ENCODE data around the gene DCXR. TPM values are rescaled to one million over a fixed set of nuclear protein-coding genes. Genes with fewer than 3 reads are reported as not detected.

The DCXR gene
- total and polyA plus RNA-seq, 2 of the 13 experiments (the other 11 are each of a cell fraction or from before 2014, with no cell fraction given), result 287 to 311 TPM

- no peak for TF ChIP-seq ARID3A (IDR thresholded peaks at IDR 0.05; ENCODE audit: low read depth, low read length)
- TF ChIP-seq SIX1 (CRISPR knock-in tag; IDR thresholded peaks at IDR 0.05; ENCODE audit: borderline replicate concordance), result no peak
- TF ChIP-seq ZNF337 (CRISPR knock-in tag; IDR thresholded peaks at IDR 0.05; ENCODE audit: borderline replicate concordance, low read depth), result no peak
- TF ChIP-seq HNRNPUL1 (IDR thresholded peaks at IDR 0.05; ENCODE audit: low read depth, low read length), result no peak
- TF ChIP-seq ELF4 (CRISPR knock-in tag; IDR thresholded peaks at IDR 0.05; ENCODE audit: borderline replicate concordance), result no peak
- TF ChIP-seq MYC (CRISPR knock-in tag; IDR thresholded peaks at IDR 0.05; ENCODE audit: borderline replicate concordance), result no peak
- no peak for TF ChIP-seq RARA (CRISPR knock-in tag; IDR thresholded peaks at IDR 0.05)
- peak; percentile 9; the same call in 1 of the 2 replicates for TF ChIP-seq ZNF776 (CRISPR knock-in tag; IDR thresholded peaks at IDR 0.05)
- TF ChIP-seq ZKSCAN8 (CRISPR knock-in tag; IDR thresholded peaks at IDR 0.05; ENCODE audit: borderline replicate concordance), result no peak
- no peak for TF ChIP-seq CERS6 (CRISPR knock-in tag; IDR thresholded peaks at IDR 0.05)
- TF ChIP-seq NR2F1 (CRISPR knock-in tag; IDR thresholded peaks at IDR 0.05), result no peak
- no peak for TF ChIP-seq FOXJ3 (CRISPR knock-in tag; IDR thresholded peaks at IDR 0.05; ENCODE audit: borderline replicate concordance)
- TF ChIP-seq ZNF33A (CRISPR knock-in tag; IDR thresholded peaks at IDR 0.05; ENCODE audit: borderline replicate concordance), result no peak
- TF ChIP-seq TBX2 (CRISPR knock-in tag; IDR thresholded peaks at IDR 0.05; ENCODE audit: borderline replicate concordance), result peak; percentile 4; the same call in 1 of the 2 replicates
- no peak for TF ChIP-seq CEBPB (IDR thresholded peaks at IDR 0.05; ENCODE audit: borderline replicate concordance, low read depth, low read length)
- TF ChIP-seq ZSCAN21 (CRISPR knock-in tag; IDR thresholded peaks at IDR 0.05; ENCODE audit: borderline replicate concordance), result no peak
- no peak for TF ChIP-seq ZNF879 (CRISPR knock-in tag; IDR thresholded peaks at IDR 0.05)
- TF ChIP-seq CHD4 (IDR thresholded peaks at IDR 0.05; ENCODE audit: borderline replicate concordance, low read length), result no peak
- TF ChIP-seq ZNF672 (CRISPR knock-in tag; IDR thresholded peaks at IDR 0.05), result no peak
- no peak for TF ChIP-seq ZFP62 (CRISPR knock-in tag; IDR thresholded peaks at IDR 0.05)
- TF ChIP-seq ZNF235 (CRISPR knock-in tag; IDR thresholded peaks at IDR 0.05; ENCODE audit: borderline replicate concordance), result no peak
- 0 out of 2 replicates have a peak, but pooled peaks have one; percentile 14 for TF ChIP-seq DZIP1 (CRISPR knock-in tag; IDR thresholded peaks at IDR 0.05)
- no peak for TF ChIP-seq ZNF121 (CRISPR knock-in tag; IDR thresholded peaks at IDR 0.05)
- no peak for TF ChIP-seq IKZF4 (CRISPR knock-in tag; IDR thresholded peaks at IDR 0.05; ENCODE audit: borderline replicate concordance, low read depth, not compliant biosample characterization)
- no peak; the same call in 1 of the 2 replicates for TF ChIP-seq HES4 (CRISPR knock-in tag; IDR thresholded peaks at IDR 0.05; ENCODE audit: borderline replicate concordance)
These were observed 27.7 kb upstream of the DCXR start (continued) for GRCh38 chr17:82065193-82065637.
